PC-3 (cell line): ENCODE results near the gene KIAA1328.

ENCODE experiments used
- EZH2phosphoT487 ChIP-seq: fragments of 300-600 bp; sonication (generic); IDR thresholded peaks from 2 replicates; pipeline ENCODE4 v1.6.1; 2018; ENCODE audit warnings: mild to moderate bottlenecking, antibody characterized with exemption, low read length, borderline replicate concordance
- TF ChIP-seq, protein P1 (sequence below): fragments of 300-600 bp; sonication (generic); conservative IDR thresholded peaks from 2 replicates; pipeline ENCODE4 v1.5.1; 2017; ENCODE audit warnings: antibody characterized with exemption, low read depth, mild to moderate bottlenecking, low read length

DNA sequence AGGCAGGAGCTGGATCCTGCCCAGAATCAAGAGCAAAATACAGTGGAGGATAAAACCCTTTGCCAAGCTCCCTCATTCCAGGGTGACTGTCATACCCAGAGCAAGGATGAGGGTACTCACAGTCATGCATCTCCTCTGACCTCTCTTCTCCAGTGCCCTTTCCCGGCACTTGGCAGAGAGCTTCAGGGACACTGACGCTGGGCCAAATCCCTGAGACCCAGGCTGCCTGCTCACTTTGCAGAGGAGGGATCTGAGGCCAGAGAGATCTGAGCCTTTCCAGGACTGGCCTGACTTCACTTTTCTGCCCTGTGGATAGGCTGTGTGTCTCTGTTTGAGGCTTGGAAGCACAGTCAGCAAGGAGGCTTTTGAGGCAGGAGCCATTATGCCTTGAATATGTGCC lies 406.7 kb downstream of the KIAA1328 start:
- TF ChIP-seq, protein P1, sequence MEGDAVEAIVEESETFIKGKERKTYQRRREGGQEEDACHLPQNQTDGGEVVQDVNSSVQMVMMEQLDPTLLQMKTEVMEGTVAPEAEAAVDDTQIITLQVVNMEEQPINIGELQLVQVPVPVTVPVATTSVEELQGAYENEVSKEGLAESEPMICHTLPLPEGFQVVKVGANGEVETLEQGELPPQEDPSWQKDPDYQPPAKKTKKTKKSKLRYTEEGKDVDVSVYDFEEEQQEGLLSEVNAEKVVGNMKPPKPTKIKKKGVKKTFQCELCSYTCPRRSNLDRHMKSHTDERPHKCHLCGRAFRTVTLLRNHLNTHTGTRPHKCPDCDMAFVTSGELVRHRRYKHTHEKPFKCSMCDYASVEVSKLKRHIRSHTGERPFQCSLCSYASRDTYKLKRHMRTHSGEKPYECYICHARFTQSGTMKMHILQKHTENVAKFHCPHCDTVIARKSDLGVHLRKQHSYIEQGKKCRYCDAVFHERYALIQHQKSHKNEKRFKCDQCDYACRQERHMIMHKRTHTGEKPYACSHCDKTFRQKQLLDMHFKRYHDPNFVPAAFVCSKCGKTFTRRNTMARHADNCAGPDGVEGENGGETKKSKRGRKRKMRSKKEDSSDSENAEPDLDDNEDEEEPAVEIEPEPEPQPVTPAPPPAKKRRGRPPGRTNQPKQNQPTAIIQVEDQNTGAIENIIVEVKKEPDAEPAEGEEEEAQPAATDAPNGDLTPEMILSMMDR: no peak
- no peak for TF ChIP-seq EZH2phosphoT487
